ENCODE data around the gene BCAS1.

BCAS1 gene

DNA sequence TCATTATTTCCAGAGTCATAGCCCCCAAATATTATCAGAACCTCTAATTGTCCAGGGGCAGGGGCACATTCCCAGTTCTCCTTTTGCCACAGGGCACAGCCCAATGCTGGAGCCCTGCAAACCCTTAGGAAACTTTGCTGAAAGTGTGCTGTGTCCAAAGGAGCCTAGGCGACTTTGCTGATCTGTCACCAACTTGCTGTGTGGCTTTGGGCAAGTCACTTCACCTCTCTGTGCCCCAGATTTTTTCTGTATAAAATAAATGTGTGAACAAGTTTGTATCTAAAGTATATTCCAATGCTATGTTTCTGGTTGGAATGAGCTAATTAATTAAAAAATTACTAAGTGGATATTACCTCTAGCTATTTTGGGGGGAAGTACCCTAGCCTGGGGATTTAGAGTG is 25.4 kb upstream of the BCAS1 start (continued):
- 0 out of 2 replicates have a peak, but pooled peaks have one; percentile 31 for TF ChIP-seq ZNF768 (tag by site-specific recombination; IDR thresholded peaks at IDR 0.05)

DNA sequence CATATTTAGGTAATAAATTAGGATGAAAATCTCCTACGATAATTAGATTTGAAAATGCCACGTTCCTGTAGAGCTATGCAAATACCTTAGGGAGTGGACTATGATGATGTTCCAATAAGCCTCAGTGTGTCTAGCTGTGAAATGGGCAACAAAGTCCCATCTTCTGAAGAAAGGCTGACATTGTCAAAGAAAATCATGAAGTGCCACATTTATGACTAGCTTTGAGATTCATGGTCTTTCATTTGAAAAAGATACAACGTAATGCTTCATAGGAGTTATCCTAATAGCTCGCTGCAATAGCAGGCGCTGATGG is 23.8 kb upstream of the BCAS1 start:
- Histone ChIP-seq H3K4me1 (ENCODE audit: control insufficient read depth, insufficient read depth, low read length) (no peaks in the 10 kb centered on the region), H3K9me3 (ENCODE audit: control insufficient read depth, insufficient read depth, low read depth, low read length) (no peaks in the 10 kb centered on the region), H3K27ac (ENCODE audit: extremely low read depth, low read depth, low read length) (no peak overlapping the region), H3K36me3 (ENCODE audit: control insufficient read depth in 2 of 2, insufficient read depth in 1 of 2, low read length in 2 of 2) (no peaks in the 10 kb centered on the region), H3K4me3 (ENCODE audit: low read depth, low read length) (no peak overlapping the region)
- CTCF ChIA-PET: interaction anchor here (0.7 to 15.5 kb wide), 4 partner anchors 9 to 554 kb away, joined by 3 to 361 read pairs (median 5); no protein-coding TSS in a partner anchor
- TF ChIP-seq ZNF341 (tag by site-specific recombination; IDR thresholded peaks at IDR 0.05; ENCODE audit: low read depth) (no peak), ZNF580 (tag by site-specific recombination; IDR thresholded peaks at IDR 0.05) (no peak), MZF1 (tag by site-specific recombination; IDR thresholded peaks at IDR 0.05; ENCODE audit: borderline replicate concordance) (no peak)
- POLR2A ChIA-PET: no interaction called here

DNA sequence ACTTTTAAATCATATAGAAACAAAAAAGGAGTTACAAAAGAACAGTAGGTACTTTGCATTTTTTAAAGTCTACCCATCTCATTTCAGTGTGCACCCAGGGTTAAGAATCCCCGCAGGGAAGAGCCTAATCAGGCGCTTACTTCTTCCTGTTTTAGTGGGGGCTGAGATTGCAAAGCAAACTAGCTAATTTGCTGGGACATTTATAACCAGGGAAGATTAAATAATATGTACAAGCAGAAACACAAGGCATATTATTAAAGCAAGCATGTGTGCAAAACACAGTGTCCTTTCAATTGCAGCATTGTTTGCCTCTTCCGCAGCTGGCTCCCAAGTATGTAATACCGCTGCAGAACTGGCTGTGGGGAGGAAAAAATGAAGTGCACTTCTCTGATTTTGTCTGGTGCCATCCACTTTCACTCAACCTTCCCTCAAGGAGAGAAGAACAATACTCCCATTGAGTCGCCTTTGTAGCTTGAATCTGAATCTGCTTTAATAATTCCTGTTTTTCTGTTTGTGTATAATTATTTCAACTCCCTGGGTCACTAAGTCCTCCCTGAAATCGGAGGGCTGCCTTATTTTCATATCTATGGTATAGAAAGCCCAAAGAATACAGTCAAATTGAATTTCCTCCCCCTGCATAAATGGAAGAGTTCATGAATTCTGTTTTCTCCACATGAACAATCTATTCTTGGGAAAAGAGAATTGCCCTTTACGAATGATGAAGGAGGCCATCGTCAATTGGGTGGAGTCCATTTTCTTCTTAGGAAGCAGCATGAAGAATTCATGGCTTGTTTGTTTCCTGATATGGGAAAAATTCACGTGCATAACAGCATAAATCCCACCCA is 23.3 kb upstream of the BCAS1 start:
- no peaks in the 10 kb centered on the region for H3K9me3 ChIP-seq (ENCODE audit: control insufficient read depth, insufficient read depth, low read depth, low read length)
- ChIA-PET POLR2A (no interaction called here), CTCF (interaction anchor here (1.3 to 15.5 kb wide), 3 partner anchors 13 to 554 kb away, joined by 3 to 361 read pairs (median 6); no protein-coding TSS in a partner anchor)
- H3K27ac ChIP-seq (ENCODE audit: extremely low read depth, low read depth, low read length): no peak overlapping the region
- no peak for TF ChIP-seq ZNF501 (tag by site-specific recombination; IDR thresholded peaks at IDR 0.05)
- TF ChIP-seq ZNF157 (tag by site-specific recombination; IDR thresholded peaks at IDR 0.05): no peak
- TF ChIP-seq ZNF335 (tag by site-specific recombination; conservative IDR thresholded peaks at IDR 0.05): no peak
- TF ChIP-seq ZNF10 (tag by site-specific recombination; IDR thresholded peaks at IDR 0.05): 0 out of 2 replicates have a peak, but pooled peaks have one; percentile 16
- TF ChIP-seq RBAK (tag by site-specific recombination; IDR thresholded peaks at IDR 0.05): no peak
- H3K4me3 ChIP-seq (ENCODE audit: low read depth, low read length): no peak overlapping the region
- H3K36me3 ChIP-seq (ENCODE audit: control insufficient read depth in 2 of 2, insufficient read depth in 1 of 2, low read length in 2 of 2): no peaks in the 10 kb centered on the region
- no peaks in the 10 kb centered on the region for H3K4me1 ChIP-seq (ENCODE audit: control insufficient read depth, insufficient read depth, low read length)

DNA sequence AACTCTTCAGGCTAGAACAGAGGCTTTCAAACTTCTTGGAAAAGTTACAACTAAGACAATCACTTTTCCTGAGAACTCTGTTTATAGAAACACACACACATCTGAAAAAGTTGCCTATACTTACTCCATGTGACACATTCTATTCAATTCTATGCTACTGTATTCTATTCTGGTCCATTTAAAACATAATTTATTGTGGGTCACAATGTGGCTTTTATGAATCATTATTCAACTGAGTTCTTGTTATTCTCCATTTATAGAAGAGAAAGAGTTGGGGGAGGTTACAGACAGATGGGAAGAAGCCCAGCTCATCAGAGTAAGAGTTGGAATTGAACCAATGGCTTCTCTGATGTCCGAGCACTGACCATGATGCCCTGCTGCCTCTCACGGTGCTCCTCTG is 21.6 kb upstream of the BCAS1 start:
- Histone ChIP-seq H3K36me3 (ENCODE audit: control insufficient read depth in 2 of 2, insufficient read depth in 1 of 2, low read length in 2 of 2) (no peaks in the 10 kb centered on the region), H3K4me3 (ENCODE audit: low read depth, low read length) (no peak overlapping the region), H3K4me1 (ENCODE audit: control insufficient read depth, insufficient read depth, low read length) (no peaks in the 10 kb centered on the region), H3K9me3 (ENCODE audit: control insufficient read depth, insufficient read depth, low read depth, low read length) (no peaks in the 10 kb centered on the region), H3K27ac (ENCODE audit: extremely low read depth, low read depth, low read length) (no peak overlapping the region)
- TF ChIP-seq ZNF10 (tag by site-specific recombination; IDR thresholded peaks at IDR 0.05) (no peak), ZFP37 (tag by site-specific recombination; IDR thresholded peaks at IDR 0.05) (no peak), ZNF692 (tag by site-specific recombination; IDR thresholded peaks at IDR 0.05) (no peak), ZNF473 (tag by site-specific recombination; IDR thresholded peaks at IDR 0.05) (no peak), ZFP69B (tag by site-specific recombination; IDR thresholded peaks at IDR 0.05) (no peak), ZNF701 (tag by site-specific recombination; IDR thresholded peaks at IDR 0.05) (no peak), ZNF433 (tag by site-specific recombination; IDR thresholded peaks at IDR 0.05; ENCODE audit: low read depth) (no peak), ZNF837 (tag by site-specific recombination; IDR thresholded peaks at IDR 0.05) (no peak), ZNF776 (tag by site-specific recombination; IDR thresholded peaks at IDR 0.05; ENCODE audit: borderline replicate concordance) (no peak), ZNF174 (tag by site-specific recombination; IDR thresholded peaks at IDR 0.05) (no peak), ZNF169 (tag by site-specific recombination; IDR thresholded peaks at IDR 0.05) (no peak)
- TF ChIP-seq, protein P1, sequence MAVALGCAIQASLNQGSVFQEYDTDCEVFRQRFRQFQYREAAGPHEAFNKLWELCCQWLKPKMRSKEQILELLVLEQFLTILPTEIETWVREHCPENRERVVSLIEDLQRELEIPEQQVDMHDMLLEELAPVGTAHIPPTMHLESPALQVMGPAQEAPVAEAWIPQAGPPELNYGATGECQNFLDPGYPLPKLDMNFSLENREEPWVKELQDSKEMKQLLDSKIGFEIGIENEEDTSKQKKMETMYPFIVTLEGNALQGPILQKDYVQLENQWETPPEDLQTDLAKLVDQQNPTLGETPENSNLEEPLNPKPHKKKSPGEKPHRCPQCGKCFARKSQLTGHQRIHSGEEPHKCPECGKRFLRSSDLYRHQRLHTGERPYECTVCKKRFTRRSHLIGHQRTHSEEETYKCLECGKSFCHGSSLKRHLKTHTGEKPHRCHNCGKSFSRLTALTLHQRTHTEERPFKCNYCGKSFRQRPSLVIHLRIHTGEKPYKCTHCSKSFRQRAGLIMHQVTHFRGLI (tag by site-specific recombination; IDR thresholded peaks at IDR 0.05): no peak
- ChIA-PET CTCF (interaction anchor here (0.7 to 2.0 kb wide), 2 partner anchors 108 to 588 kb away, joined by 3 to 15 read pairs; no protein-coding TSS in a partner anchor), POLR2A (no interaction called here)

All from HEK293 (cell line).